Measurements from ENCODE around the gene PPL.
A peak's percentile ranks its signal among the peaks of the same experiment; 100 is the strongest.

Gene PPL

GRCh38 chr16:4949986-4950385 is 13.0 kb upstream of the PPL start:
- Histone ChIP-seq H3K4me3 (ENCODE audit: low read length) (no peak overlapping the region), H3K9me3 (ENCODE audit: low read length) (no peaks in the 10 kb centered on the region), H3K36me3 (ENCODE audit: insufficient read depth, low read length) (no peaks in the 10 kb centered on the region), H2AFZ (ENCODE audit: low read depth, low read length) (no peak overlapping the region), H3K27me3 (ENCODE audit: insufficient read depth, low read length) (no peaks in the 10 kb centered on the region), H3K4me1 (ENCODE audit: insufficient read depth, low read length) (peaks cover 2% of the 10 kb centered on the region)

GRCh38 chr16:4948903-4949766 is 12.2 kb upstream of the PPL start:
- Histone ChIP-seq H2AFZ (ENCODE audit: low read depth, low read length) (no peak overlapping the region), H3K27me3 (ENCODE audit: insufficient read depth, low read length) (no peaks in the 10 kb centered on the region), H3K4me3 (ENCODE audit: low read length) (no peak overlapping the region), H3K9me3 (ENCODE audit: low read length) (no peaks in the 10 kb centered on the region), H3K4me1 (ENCODE audit: insufficient read depth, low read length) (peaks cover 10% of the 10 kb centered on the region), H3K36me3 (ENCODE audit: insufficient read depth, low read length) (no peaks in the 10 kb centered on the region)

- Histone ChIP-seq H3K4me1 (ENCODE audit: insufficient read depth, low read length) (peaks cover 19% of the 10 kb centered on the region), H3K9me3 (ENCODE audit: low read length) (no peaks in the 10 kb centered on the region), H3K27me3 (ENCODE audit: insufficient read depth, low read length) (no peaks in the 10 kb centered on the region)
These were observed 11.0 kb upstream of the PPL start for GRCh38 chr16:4947722-4948503.

GRCh38 chr16:4946917-4947316 is 10.0 kb upstream of the PPL start:
- H3K4me1 ChIP-seq (ENCODE audit: insufficient read depth, low read length) = peaks cover 21% of the 10 kb centered on the region
- no peak overlapping the region for H2AFZ ChIP-seq (ENCODE audit: low read depth, low read length)
- no peaks in the 10 kb centered on the region for H3K36me3 ChIP-seq (ENCODE audit: insufficient read depth, low read length)
- no peak overlapping the region for H3K4me3 ChIP-seq (ENCODE audit: low read length)
- no peaks in the 10 kb centered on the region for H3K9me3 ChIP-seq (ENCODE audit: low read length)
- H3K27me3 ChIP-seq (ENCODE audit: insufficient read depth, low read length) = no peaks in the 10 kb centered on the region

More at GRCh38 chr16:4947722-4948503, 11.0 kb upstream of the PPL start:
- Histone ChIP-seq H3K36me3 (ENCODE audit: insufficient read depth, low read length) (no peaks in the 10 kb centered on the region), H2AFZ (ENCODE audit: low read depth, low read length) (no peak overlapping the region), H3K4me3 (ENCODE audit: low read length) (no peak overlapping the region)

DNA sequence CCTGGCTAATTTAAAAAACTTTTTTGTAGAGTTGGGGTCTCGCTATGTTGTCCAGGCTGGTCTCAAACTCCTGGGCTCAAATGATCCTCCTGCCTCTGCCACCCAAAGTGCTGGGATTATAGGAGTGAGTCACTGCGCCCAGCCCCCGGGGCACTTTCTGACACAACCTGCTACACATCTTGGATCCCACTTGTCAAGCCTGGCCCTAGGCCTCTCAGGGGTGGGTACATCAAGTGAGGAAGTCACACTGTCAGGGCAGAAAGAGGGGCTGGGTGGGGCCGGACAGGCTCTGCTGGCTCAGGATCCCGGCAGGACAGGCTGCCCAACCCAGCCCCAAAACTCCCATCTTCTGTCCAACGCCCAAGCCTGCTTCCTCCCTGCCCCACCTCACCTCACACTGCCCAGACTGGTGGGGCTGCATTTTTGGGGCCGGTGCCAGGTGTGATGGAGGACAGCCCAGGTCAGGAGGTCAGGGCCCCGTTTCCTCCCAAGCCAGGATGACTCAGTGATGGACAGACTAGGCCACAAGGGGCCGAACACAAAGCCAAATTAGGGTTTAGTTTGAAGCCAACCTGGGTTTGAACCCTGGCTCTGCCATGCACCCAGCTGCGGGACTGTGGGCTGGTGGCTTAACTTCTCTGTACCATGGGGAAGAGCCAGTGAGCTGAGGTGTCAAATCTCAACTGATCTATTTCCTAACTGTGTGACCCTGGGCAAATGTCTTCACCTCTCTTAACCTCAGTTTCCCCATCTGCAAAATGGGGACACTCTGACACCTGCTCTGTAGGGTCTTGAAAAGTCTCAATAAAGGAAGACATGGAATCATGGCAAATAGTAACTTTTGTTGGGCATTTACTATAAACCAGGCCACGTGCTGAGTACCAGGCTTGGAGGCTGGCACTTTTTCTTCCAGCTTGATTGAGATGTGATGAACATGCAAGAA is 8.9 kb upstream of the PPL start:
- no peaks in the 10 kb centered on the region for H3K9me3 ChIP-seq (ENCODE audit: low read length)
- no peak overlapping the region for H3K4me3 ChIP-seq (ENCODE audit: low read length)
- no peaks in the 10 kb centered on the region for H3K36me3 ChIP-seq (ENCODE audit: insufficient read depth, low read length)
- no peaks in the 10 kb centered on the region for H3K27me3 ChIP-seq (ENCODE audit: insufficient read depth, low read length)
- H2AFZ ChIP-seq (ENCODE audit: low read depth, low read length) = no peak overlapping the region
- H3K4me1 ChIP-seq (ENCODE audit: insufficient read depth, low read length) = peaks cover 21% of the 10 kb centered on the region

DNA sequence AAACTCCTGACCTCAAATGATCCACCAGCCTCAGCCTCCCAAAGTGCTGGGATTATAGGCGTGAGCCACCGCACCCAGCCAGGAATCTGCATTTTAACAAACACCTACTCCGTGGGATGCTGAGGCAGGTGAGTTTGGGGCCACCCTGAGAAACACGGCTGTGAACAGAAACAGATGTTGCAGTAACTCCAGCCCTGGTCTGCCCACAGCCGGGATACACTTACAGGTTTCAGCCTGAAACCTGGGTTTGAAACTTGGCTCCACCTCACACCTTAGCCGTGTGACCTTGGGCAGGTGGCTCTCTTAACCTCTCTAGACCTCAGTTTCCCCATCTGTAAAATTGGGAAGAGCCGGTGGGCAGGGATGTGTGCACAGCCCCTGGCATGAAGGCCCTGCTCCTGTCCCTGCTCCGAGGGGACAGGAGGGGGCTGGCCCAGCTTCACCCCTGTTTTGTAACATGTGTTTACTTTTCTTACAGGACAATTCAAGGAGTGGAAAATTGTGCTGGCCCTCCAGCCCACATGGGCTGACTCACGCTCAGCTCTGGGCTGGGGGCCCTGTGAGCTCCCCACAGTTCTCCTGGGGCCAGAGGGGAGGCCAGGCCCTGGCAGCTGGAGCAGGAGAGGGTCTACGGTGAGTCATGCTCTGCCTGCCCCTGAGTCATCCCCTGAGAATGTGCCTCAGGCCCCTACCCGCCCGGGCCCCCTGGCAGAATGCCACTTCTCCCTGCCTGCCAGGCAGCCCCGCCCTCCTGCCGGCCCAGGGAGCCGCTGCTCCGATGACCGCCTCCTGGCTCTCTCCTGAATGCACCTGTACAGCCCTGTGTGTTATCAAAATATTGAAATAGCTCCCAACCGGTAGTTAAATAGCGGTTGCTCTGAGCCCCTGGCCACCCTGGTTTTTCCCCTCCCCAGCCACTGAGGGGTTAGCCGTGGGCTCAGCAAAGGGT is 7.7 kb upstream of the PPL start:
- Histone ChIP-seq H3K9me3 (ENCODE audit: low read length) (no peaks in the 10 kb centered on the region), H3K27me3 (ENCODE audit: insufficient read depth, low read length) (no peaks in the 10 kb centered on the region), H3K4me1 (ENCODE audit: insufficient read depth, low read length) (peaks cover 21% of the 10 kb centered on the region), H2AFZ (ENCODE audit: low read depth, low read length) (no peak overlapping the region), H3K4me3 (ENCODE audit: low read length) (no peak overlapping the region), H3K36me3 (ENCODE audit: insufficient read depth, low read length) (no peaks in the 10 kb centered on the region)

DNA sequence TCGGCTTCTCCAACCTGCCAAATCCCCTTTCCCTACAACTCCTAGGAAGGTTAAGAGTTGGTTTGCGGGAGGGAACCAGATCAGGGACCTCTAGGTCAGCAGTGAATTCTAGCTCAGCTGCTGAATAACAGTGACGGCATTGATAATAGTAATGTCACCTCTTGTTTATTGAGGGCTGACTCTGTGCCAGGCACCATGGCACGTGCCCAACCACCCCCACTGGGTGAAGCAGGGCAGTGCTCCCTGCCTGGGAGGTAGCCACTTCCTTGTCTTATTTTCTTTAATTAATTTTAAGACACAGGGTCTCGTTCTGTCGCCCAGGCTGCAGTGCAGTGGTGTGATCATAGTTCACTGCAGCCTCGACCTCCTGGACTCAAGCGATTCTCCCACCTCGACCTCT is 5.5 kb upstream of the PPL start:
- Histone ChIP-seq H3K36me3 (ENCODE audit: insufficient read depth, low read length) (no peaks in the 10 kb centered on the region), H3K4me1 (ENCODE audit: insufficient read depth, low read length) (peaks cover 21% of the 10 kb centered on the region), H2AFZ (ENCODE audit: low read depth, low read length) (no peak overlapping the region), H3K4me3 (ENCODE audit: low read length) (no peak overlapping the region), H3K9me3 (ENCODE audit: low read length) (no peaks in the 10 kb centered on the region), H3K27me3 (ENCODE audit: insufficient read depth, low read length) (peaks cover 12% of the 10 kb centered on the region)

DNA sequence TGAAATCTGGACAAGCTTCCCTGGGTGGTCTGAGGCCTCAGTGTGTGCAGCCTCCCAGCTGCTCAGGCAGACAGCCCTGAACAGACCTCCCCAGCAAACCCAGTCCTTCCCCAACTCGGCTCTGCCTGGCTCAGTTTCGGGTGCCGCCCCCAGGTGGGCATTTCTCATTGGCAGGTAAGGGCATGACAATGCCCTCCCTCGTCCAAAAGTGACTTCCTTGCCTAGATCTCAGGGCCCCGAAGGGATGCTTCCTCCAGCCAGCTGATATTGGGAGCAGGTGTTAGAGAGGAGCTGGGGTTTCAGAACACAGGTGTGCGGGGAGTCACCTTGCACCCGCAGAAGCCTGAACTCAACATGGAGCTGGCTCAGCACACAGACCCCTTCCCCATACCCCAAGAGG is 3.8 kb upstream of the PPL start:
- H3K27me3 ChIP-seq (ENCODE audit: insufficient read depth, low read length) = peaks cover 28% of the 10 kb centered on the region
- H3K4me3 ChIP-seq (ENCODE audit: low read length) = no peak overlapping the region
- H2AFZ ChIP-seq (ENCODE audit: low read depth, low read length) = no peak overlapping the region
- peaks cover 27% of the 10 kb centered on the region for H3K4me1 ChIP-seq (ENCODE audit: insufficient read depth, low read length)
- H3K36me3 ChIP-seq (ENCODE audit: insufficient read depth, low read length) = no peaks in the 10 kb centered on the region
- no peaks in the 10 kb centered on the region for H3K9me3 ChIP-seq (ENCODE audit: low read length)

DNA sequence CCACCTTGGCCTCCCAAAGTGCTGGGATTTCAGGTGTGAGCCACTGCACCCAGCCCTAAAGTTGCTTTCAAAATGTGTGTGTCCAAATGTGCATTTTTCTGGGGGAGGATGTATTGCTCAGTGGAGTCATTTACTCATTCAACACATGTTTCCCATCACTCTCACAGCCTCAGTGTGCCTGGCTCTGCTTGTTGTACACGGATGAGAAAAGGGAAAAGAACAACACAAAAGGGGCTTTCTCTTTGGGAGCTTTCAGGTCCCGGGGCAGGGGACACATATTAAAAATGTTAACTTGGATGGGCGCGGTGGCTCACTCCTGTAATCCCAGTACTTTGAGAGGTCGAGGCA is 1.7 kb upstream of the PPL start:
- Histone ChIP-seq H2AFZ (ENCODE audit: low read depth, low read length) (no peak overlapping the region), H3K36me3 (ENCODE audit: insufficient read depth, low read length) (no peaks in the 10 kb centered on the region), H3K9me3 (ENCODE audit: low read length) (no peaks in the 10 kb centered on the region), H3K4me1 (ENCODE audit: insufficient read depth, low read length) (peaks cover 16% of the 10 kb centered on the region), H3K4me3 (ENCODE audit: low read length) (no peak overlapping the region), H3K27me3 (ENCODE audit: insufficient read depth, low read length) (peaks cover 47% of the 10 kb centered on the region)

- Histone ChIP-seq H2AFZ (ENCODE audit: low read depth, low read length) (no peak overlapping the region), H3K4me1 (ENCODE audit: insufficient read depth, low read length) (peaks cover 10% of the 10 kb centered on the region), H3K27me3 (ENCODE audit: insufficient read depth, low read length) (peaks cover 50% of the 10 kb centered on the region), H3K36me3 (ENCODE audit: insufficient read depth, low read length) (no peaks in the 10 kb centered on the region), H3K4me3 (ENCODE audit: low read length) (no peak overlapping the region), H3K9me3 (ENCODE audit: low read length) (no peaks in the 10 kb centered on the region)
These were observed 1.1 kb upstream of the PPL start for GRCh38 chr16:4937782-4938682.

- Histone ChIP-seq H3K9me3 (ENCODE audit: low read length) (no peaks in the 10 kb centered on the region), H3K27me3 (ENCODE audit: insufficient read depth, low read length) (peaks cover 59% of the 10 kb centered on the region), H3K4me3 (ENCODE audit: low read length) (peak overlapping the region; percentile 26), H3K36me3 (ENCODE audit: insufficient read depth, low read length) (no peaks in the 10 kb centered on the region), H3K4me1 (ENCODE audit: insufficient read depth, low read length) (peaks cover 7% of the 10 kb centered on the region), H2AFZ (ENCODE audit: low read depth, low read length) (no peak overlapping the region)
These were observed 562 bp downstream of the PPL start for GRCh38 chr16:4936181-4936990.

All from neuron (in vitro differentiated cells).